IPS-20b (cell line): ENCODE data around the gene ATP9A.
A peak's percentile ranks its signal among the peaks of the same experiment; 100 is the strongest.

ENCODE experiments used
- H3K27ac ChIP-seq: one replicate; pipeline ENCODE4 v1.5.1; 2013; ENCODE audit warnings: low read length
- H3K27me3 ChIP-seq: 2 replicates; pipeline ENCODE4 v1.6.1; 2013; ENCODE audit warnings: mild to moderate bottlenecking, low read length, inconsistent platforms; ENCODE audit not compliant: insufficient read depth
- H3K36me3 ChIP-seq: 2 replicates; pipeline ENCODE4 v1.6.1; 2013; ENCODE audit warnings: low read depth, mild to moderate bottlenecking, inconsistent platforms, low read length, moderate library complexity; ENCODE audit not compliant: insufficient read depth
- H3K4me1 ChIP-seq: 2 replicates; pipeline ENCODE4 v1.6.1; 2013; ENCODE audit warnings: mild to moderate bottlenecking, control low read depth, inconsistent platforms, low read length, moderate library complexity; ENCODE audit not compliant: insufficient read depth
- H3K4me3 ChIP-seq: 2 replicates; pipeline ENCODE4 v1.5.1; 2013; ENCODE audit warnings: mild to moderate bottlenecking, low read length, inconsistent platforms
- H3K9ac ChIP-seq: 2 replicates; pipeline ENCODE4 v1.6.1; 2013; ENCODE audit warnings: low read depth, mild to moderate bottlenecking, inconsistent platforms, low read length, moderate library complexity
- H3K9me3 ChIP-seq: 2 replicates; pipeline ENCODE4 v1.6.1; 2013; ENCODE audit warnings: mild to moderate bottlenecking, low read depth, low read length, inconsistent platforms; ENCODE audit not compliant: insufficient read depth

Gene ATP9A

DNA sequence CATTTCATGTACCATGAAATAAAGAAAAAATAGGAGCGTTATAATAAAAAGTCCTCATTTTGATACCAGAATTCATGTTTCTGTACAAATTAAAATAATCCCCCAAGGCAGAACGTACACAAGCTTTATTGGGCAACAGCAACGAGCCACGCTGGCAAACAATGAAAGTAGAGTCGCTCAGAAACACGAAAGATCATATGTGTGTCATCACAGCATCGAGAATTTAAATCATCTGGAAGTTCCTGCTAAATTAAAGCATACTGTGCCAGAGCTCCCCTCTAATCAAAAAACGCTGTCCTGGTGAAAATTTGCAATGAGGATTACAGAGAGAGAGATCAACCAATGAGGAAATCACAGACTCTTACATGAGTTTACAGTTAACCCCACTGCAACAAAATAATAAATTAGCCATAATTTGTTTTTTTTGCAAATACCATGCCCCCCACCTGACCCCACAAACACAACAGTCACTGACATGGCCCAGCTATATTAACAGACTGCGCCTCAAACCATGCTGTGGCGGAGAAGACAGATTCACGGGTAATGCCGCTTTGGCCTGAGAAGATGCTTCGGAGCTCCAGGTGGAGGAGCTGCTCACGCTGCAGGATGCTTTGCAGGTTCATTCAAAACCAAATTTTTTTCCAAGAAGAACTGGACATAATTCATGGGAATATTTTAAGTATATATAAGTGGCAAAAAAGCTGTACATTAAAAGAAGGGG lies 171.4 kb downstream of the ATP9A start:
- Histone ChIP-seq H3K27me3 (no peaks in the 10 kb centered on the region), H3K36me3 (no peaks in the 10 kb centered on the region), H3K9ac (peak overlapping the region; percentile 34; the same call in 1 of the 2 replicates), H3K9me3 (no peaks in the 10 kb centered on the region), H3K27ac (no peak overlapping the region), H3K4me3 (0 out of 2 replicates have a peak overlapping the region, but pooled peaks have one; percentile 24), H3K4me1 (peaks cover 23% of the 10 kb centered on the region)

- Histone ChIP-seq H3K4me3 (no peak overlapping the region), H3K9ac (no peak overlapping the region)
These were observed 172.4 kb downstream of the ATP9A start for GRCh38 chr20:51595744-51596143.

DNA sequence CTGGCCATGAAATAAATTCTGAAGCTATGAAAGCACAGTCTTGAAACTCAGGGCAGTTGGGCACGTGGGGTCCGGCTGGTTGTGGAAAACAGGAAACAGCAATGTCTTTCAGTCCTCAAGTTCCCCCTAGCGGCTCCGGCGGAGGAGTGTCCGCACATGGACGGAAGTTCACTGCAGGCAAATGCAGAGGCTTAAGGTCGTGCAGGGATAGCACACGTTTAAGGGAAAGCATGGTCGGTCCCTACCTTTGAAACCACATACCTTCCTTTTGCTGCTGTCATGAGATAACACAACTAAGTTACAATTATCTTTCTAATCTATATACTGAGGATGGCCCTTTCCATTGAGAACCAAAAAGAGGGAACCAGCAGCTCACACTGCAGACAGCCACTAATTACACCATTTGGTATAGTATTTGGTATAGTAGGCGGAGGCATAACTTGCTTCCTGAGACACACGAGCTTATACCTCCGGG lies 173.1 kb downstream of the ATP9A start:
- Histone ChIP-seq H3K4me3 (no peak overlapping the region), H3K27ac (no peak overlapping the region), H3K9ac (no peak overlapping the region), H3K27me3 (no peaks in the 10 kb centered on the region), H3K9me3 (no peaks in the 10 kb centered on the region), H3K4me1 (peaks cover 23% of the 10 kb centered on the region), H3K36me3 (no peaks in the 10 kb centered on the region)

More at GRCh38 chr20:51595744-51596143, 172.4 kb downstream of the ATP9A start:
- no peaks in the 10 kb centered on the region for H3K27me3 ChIP-seq
- no peaks in the 10 kb centered on the region for H3K36me3 ChIP-seq
- H3K27ac ChIP-seq = no peak overlapping the region
- no peaks in the 10 kb centered on the region for H3K9me3 ChIP-seq
- peaks cover 23% of the 10 kb centered on the region for H3K4me1 ChIP-seq

GRCh38 chr20:51594236-51595057 lies 173.7 kb downstream of the ATP9A start:
- H3K4me1 ChIP-seq = peaks cover 23% of the 10 kb centered on the region
- H3K27me3 ChIP-seq = no peaks in the 10 kb centered on the region
- H3K27ac ChIP-seq = no peak overlapping the region
- H3K9me3 ChIP-seq = no peaks in the 10 kb centered on the region
- H3K36me3 ChIP-seq = no peaks in the 10 kb centered on the region
- H3K9ac ChIP-seq = no peak overlapping the region
- H3K4me3 ChIP-seq = no peak overlapping the region

- Histone ChIP-seq H3K27me3 (no peaks in the 10 kb centered on the region), H3K36me3 (no peaks in the 10 kb centered on the region), H3K9ac (no peak overlapping the region), H3K4me3 (no peak overlapping the region), H3K9me3 (no peaks in the 10 kb centered on the region), H3K4me1 (peaks cover 23% of the 10 kb centered on the region), H3K27ac (no peak overlapping the region)
These were observed 174.6 kb downstream of the ATP9A start for GRCh38 chr20:51593584-51593983.

- Histone ChIP-seq H3K4me1 (peaks cover 14% of the 10 kb centered on the region; the same call in 1 of the 2 replicates), H3K9me3 (no peaks in the 10 kb centered on the region), H3K4me3 (no peak overlapping the region), H3K27me3 (no peaks in the 10 kb centered on the region), H3K36me3 (no peaks in the 10 kb centered on the region), H3K9ac (no peak overlapping the region), H3K27ac (no peak overlapping the region)
These were observed 175.6 kb downstream of the ATP9A start for GRCh38 chr20:51592564-51592963.

DNA sequence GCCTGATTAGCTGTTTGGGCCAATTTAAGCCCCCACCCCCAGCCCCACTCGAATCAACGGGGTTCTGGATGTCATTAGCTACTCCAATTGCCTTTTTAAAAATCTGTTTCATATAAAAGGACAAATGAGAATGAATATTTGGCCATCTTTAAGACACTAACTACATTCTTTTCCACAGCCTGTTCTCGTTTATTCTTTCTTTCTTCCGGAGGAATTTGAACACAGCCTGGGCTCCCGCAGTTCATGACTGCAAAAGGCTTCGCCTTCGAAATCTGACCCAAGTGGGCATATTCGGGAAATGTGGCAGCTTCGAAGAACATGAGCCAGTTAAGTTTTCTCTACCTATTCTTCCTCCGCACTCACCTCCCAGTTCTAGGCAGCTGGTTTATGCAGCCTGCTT lies 176.3 kb downstream of the ATP9A start:
- no peak overlapping the region for H3K27ac ChIP-seq
- H3K9ac ChIP-seq = no peak overlapping the region
- H3K36me3 ChIP-seq = no peaks in the 10 kb centered on the region
- H3K27me3 ChIP-seq = no peaks in the 10 kb centered on the region
- H3K4me3 ChIP-seq = no peak overlapping the region
- H3K4me1 ChIP-seq = peaks cover 7% of the 10 kb centered on the region; the same call in 1 of the 2 replicates
- H3K9me3 ChIP-seq = no peaks in the 10 kb centered on the region

DNA sequence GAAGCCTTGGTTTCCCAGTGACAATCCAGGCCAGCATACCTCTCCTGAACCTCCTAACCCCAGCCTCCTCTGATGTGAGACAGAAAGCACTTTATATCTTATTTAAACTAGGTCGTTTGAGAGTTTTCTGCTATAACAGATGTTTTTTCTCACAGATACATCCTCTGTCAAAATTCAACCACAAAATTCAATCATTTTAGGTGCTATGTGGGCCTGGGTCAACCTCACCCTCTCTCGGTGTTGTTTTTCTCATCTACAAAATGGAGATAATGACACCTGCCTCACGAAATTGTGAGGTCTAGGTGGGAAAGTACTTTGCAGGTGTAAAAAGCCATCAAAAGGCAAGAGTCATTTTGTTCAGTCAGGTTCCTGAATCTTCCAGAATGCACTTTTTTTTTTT lies 179.4 kb downstream of the ATP9A start:
- H3K4me1 ChIP-seq = no peaks in the 10 kb centered on the region
- H3K4me3 ChIP-seq = no peak overlapping the region
- H3K9me3 ChIP-seq = no peaks in the 10 kb centered on the region
- H3K27ac ChIP-seq = no peak overlapping the region
- no peaks in the 10 kb centered on the region for H3K27me3 ChIP-seq
- no peak overlapping the region for H3K9ac ChIP-seq
- no peaks in the 10 kb centered on the region for H3K36me3 ChIP-seq

DNA sequence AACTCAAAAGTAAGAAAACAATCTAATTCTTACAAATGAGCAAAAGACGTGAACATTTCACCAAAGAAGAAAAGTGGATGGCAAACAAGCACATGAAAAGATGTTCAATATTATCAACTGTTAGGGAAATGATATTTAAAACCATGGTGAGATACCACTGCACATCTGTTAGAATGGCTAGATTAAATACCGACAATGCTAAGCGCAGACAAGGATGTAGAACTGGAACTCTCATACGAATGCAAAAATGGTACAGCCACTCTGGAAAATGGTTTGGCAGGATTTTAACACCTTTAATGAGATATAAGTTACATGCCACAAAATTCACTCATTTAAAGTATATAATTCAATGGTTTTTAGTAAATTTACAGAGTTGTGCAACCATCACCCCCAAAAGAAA lies 181.0 kb downstream of the ATP9A start:
- no peaks in the 10 kb centered on the region for H3K27me3 ChIP-seq

GRCh38 chr20:51586005-51586440 lies 182.2 kb downstream of the ATP9A start:
- Histone ChIP-seq H3K9me3 (no peaks in the 10 kb centered on the region), H3K4me1 (no peaks in the 10 kb centered on the region), H3K4me3 (no peak overlapping the region), H3K9ac (no peak overlapping the region), H3K36me3 (no peaks in the 10 kb centered on the region), H3K27ac (no peak overlapping the region), H3K27me3 (no peaks in the 10 kb centered on the region)

More for the DNA sequence above, 181.0 kb downstream of the ATP9A start:
- H3K9ac ChIP-seq = no peak overlapping the region
- no peaks in the 10 kb centered on the region for H3K9me3 ChIP-seq
- no peak overlapping the region for H3K27ac ChIP-seq
- H3K4me1 ChIP-seq = no peaks in the 10 kb centered on the region
- no peak overlapping the region for H3K4me3 ChIP-seq
- no peaks in the 10 kb centered on the region for H3K36me3 ChIP-seq

DNA sequence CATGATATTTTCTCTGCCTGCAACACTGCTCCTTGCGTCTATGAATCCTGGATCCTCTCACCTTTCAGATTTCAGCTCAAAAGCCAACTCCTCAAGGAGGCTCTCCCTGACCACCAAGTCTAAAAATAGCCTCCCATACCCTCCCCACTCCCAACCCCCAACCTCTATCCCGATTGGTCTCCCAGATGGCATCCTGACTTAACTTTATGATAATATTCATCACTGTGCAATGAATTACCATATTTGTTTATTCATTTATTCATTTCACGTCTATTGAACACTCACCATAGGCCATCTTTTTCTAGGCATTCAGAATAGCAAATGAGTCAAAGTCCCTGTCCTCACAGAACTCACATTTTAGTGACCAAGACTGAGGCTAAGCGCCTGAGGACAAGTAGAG lies 183.0 kb downstream of the ATP9A start:
- Histone ChIP-seq H3K9me3 (no peaks in the 10 kb centered on the region), H3K36me3 (no peaks in the 10 kb centered on the region), H3K27me3 (no peaks in the 10 kb centered on the region), H3K9ac (no peak overlapping the region), H3K27ac (no peak overlapping the region), H3K4me3 (no peak overlapping the region), H3K4me1 (no peaks in the 10 kb centered on the region)

DNA sequence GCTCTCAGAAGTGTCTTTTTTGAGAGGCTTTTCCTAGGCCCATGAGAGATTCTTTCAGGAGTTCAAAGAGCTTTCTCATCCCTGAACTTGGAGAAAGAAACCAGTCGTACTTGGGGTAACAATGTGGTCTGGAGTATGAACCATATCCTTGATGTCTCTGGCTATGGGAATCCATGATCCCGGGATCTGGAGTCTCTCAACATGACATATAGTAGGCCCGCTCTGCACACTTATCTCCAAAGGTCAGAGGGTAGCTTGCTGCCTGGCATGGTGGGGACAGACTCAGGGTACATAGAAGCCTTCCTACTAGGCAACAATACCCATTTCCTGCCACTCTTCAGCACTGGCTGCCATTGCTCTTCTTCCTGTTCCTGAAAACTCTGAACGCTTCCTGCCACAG lies 183.5 kb downstream of the ATP9A start:
- Histone ChIP-seq H3K4me3 (no peak overlapping the region), H3K27ac (no peak overlapping the region), H3K9me3 (no peaks in the 10 kb centered on the region), H3K9ac (no peak overlapping the region), H3K36me3 (no peaks in the 10 kb centered on the region), H3K27me3 (no peaks in the 10 kb centered on the region), H3K4me1 (no peaks in the 10 kb centered on the region)
